ENCODE results near the gene LRMDA. TPM values are rescaled to one million over a fixed set of nuclear protein-coding genes. Genes with fewer than 3 reads are reported as not detected.

Gene LRMDA
- total RNA-seq, 1 donor from 2014 or later = 0.19 TPM

- no peak overlapping the region for H3K27ac Mint-ChIP-seq (ENCODE audit: unreplicated experiment)
- no peaks in the 10 kb centered on the region for H3K4me1 Mint-ChIP-seq (ENCODE audit: unreplicated experiment)
These were observed 77.4 kb downstream of the LRMDA start for GRCh38 chr10:75508814-75509306.

GRCh38 chr10:75509706-75510105, 78.3 kb downstream of the LRMDA start:
- Mint-ChIP-seq H3K4me3 (ENCODE audit: unreplicated experiment) (no peak overlapping the region), H3K4me1 (ENCODE audit: unreplicated experiment) (no peaks in the 10 kb centered on the region), H3K9me3 (ENCODE audit: unreplicated experiment) (peaks cover 2% of the 10 kb centered on the region), H3K27ac (ENCODE audit: unreplicated experiment) (no peak overlapping the region), H3K27me3 (ENCODE audit: unreplicated experiment) (peaks cover 41% of the 10 kb centered on the region), H3K36me3 (ENCODE audit: unreplicated experiment) (no peaks in the 10 kb centered on the region)
- DNase-seq (ENCODE audit: extremely low spot score, unreplicated experiment) = no peak
- no peak for TF ChIP-seq CTCF (IDR thresholded peaks at IDR 0.05)

More at GRCh38 chr10:75508814-75509306, 77.4 kb downstream of the LRMDA start:
- H3K9me3 Mint-ChIP-seq (ENCODE audit: unreplicated experiment) = no peaks in the 10 kb centered on the region
- DNase-seq (ENCODE audit: extremely low spot score, unreplicated experiment) = no peak
- H3K4me3 Mint-ChIP-seq (ENCODE audit: unreplicated experiment) = no peak overlapping the region
- no peaks in the 10 kb centered on the region for H3K36me3 Mint-ChIP-seq (ENCODE audit: unreplicated experiment)
- peaks cover 42% of the 10 kb centered on the region for H3K27me3 Mint-ChIP-seq (ENCODE audit: unreplicated experiment)
- TF ChIP-seq CTCF (IDR thresholded peaks at IDR 0.05) = no peak

GRCh38 chr10:75511011-75511410, 79.6 kb downstream of the LRMDA start:
- peaks cover 6% of the 10 kb centered on the region for H3K9me3 Mint-ChIP-seq (ENCODE audit: unreplicated experiment)
- H3K36me3 Mint-ChIP-seq (ENCODE audit: unreplicated experiment) = no peaks in the 10 kb centered on the region
- no peak overlapping the region for H3K27ac Mint-ChIP-seq (ENCODE audit: unreplicated experiment)
- H3K27me3 Mint-ChIP-seq (ENCODE audit: unreplicated experiment) = peaks cover 39% of the 10 kb centered on the region
- H3K4me3 Mint-ChIP-seq (ENCODE audit: unreplicated experiment) = no peak overlapping the region
- H3K4me1 Mint-ChIP-seq (ENCODE audit: unreplicated experiment) = no peaks in the 10 kb centered on the region
- no peak for DNase-seq (ENCODE audit: extremely low spot score, unreplicated experiment)
- TF ChIP-seq CTCF (IDR thresholded peaks at IDR 0.05) = no peak

- no peak overlapping the region for H3K4me3 Mint-ChIP-seq (ENCODE audit: unreplicated experiment)
- H3K36me3 Mint-ChIP-seq (ENCODE audit: unreplicated experiment) = no peaks in the 10 kb centered on the region
- no peak for TF ChIP-seq CTCF (IDR thresholded peaks at IDR 0.05)
- no peaks in the 10 kb centered on the region for H3K4me1 Mint-ChIP-seq (ENCODE audit: unreplicated experiment)
- no peak overlapping the region for H3K27ac Mint-ChIP-seq (ENCODE audit: unreplicated experiment)
- peaks cover 37% of the 10 kb centered on the region for H3K27me3 Mint-ChIP-seq (ENCODE audit: unreplicated experiment)
- DNase-seq (ENCODE audit: extremely low spot score, unreplicated experiment) = no peak
- H3K9me3 Mint-ChIP-seq (ENCODE audit: unreplicated experiment) = peaks cover 6% of the 10 kb centered on the region
These were observed 80.9 kb downstream of the LRMDA start for GRCh38 chr10:75512203-75512933.

GRCh38 chr10:75513292-75513885, 82.0 kb downstream of the LRMDA start:
- DNase-seq (ENCODE audit: extremely low spot score, unreplicated experiment) = no peak
- Mint-ChIP-seq H3K27ac (ENCODE audit: unreplicated experiment) (no peak overlapping the region), H3K9me3 (ENCODE audit: unreplicated experiment) (peaks cover 6% of the 10 kb centered on the region), H3K27me3 (ENCODE audit: unreplicated experiment) (peaks cover 46% of the 10 kb centered on the region), H3K4me1 (ENCODE audit: unreplicated experiment) (no peaks in the 10 kb centered on the region), H3K4me3 (ENCODE audit: unreplicated experiment) (no peak overlapping the region), H3K36me3 (ENCODE audit: unreplicated experiment) (no peaks in the 10 kb centered on the region)
- no peak for TF ChIP-seq CTCF (IDR thresholded peaks at IDR 0.05)
